NCI-H2196 treated with DMSO at 0.1 percent for 48 hours (cell line): ENCODE data around the gene PPARD.
"Not testable (repeated sequence)": the region's sequence is repeated elsewhere in the genome, so short reads cannot be mapped to it uniquely, and the experiment has no call there.

Experiments used
- DNase-seq: peaks from one replicate; lab custom pipeline; 2025; ENCODE audit not compliant: unreplicated experiment; lab: John Stamatoyannopoulos, UW

The PPARD gene

GRCh38 chr6:35342258-35343091, at the start of gene PPARD:
PPARD (plus strand) TSS chr6:35342558; CDS start chr6:35411088, 68,530 bp downstream.
- DNase-seq, result peak; percentile 90

- DNase-seq, result no peak
These were observed 48.7 kb upstream of the PPARD start for GRCh38 chr6:35293681-35294080.

GRCh38 chr6:35294308-35294945, 47.9 kb upstream of the PPARD start:
- DNase-seq, result peak; percentile 7

GRCh38 chr6:35295036-35295435, 47.3 kb upstream of the PPARD start:
- no peak for DNase-seq

- no peak for DNase-seq
These were observed 46.6 kb upstream of the PPARD start for GRCh38 chr6:35295521-35296315.

- DNase-seq, result no peak
These were observed 45.3 kb upstream of the PPARD start for GRCh38 chr6:35296931-35297600.

GRCh38 chr6:35297601-35298481, 44.5 kb upstream of the PPARD start, which contains the start of gene DEF6:
DEF6 (plus strand) TSS chr6:35297818; CDS start chr6:35297857, 39 bp downstream.
- DNase-seq, result peak; percentile 87

- DNase-seq, result no peak
These were observed 43.7 kb upstream of the PPARD start for GRCh38 chr6:35298625-35299140.

GRCh38 chr6:35299674-35300073, 42.7 kb upstream of the PPARD start:
- DNase-seq, result no peak

GRCh38 chr6:35300848-35301247, 41.5 kb upstream of the PPARD start:
- no peak for DNase-seq

GRCh38 chr6:35302604-35303241, 39.6 kb upstream of the PPARD start:
- DNase-seq, result no peak

GRCh38 chr6:35304299-35304698, 38.1 kb upstream of the PPARD start:
- no peak for DNase-seq

- DNase-seq, result no peak
These were observed 37.2 kb upstream of the PPARD start for GRCh38 chr6:35305117-35305516.

GRCh38 chr6:35307138-35307537, 35.2 kb upstream of the PPARD start:
- DNase-seq, result not testable (repeated sequence)

GRCh38 chr6:35308543-35308942, 33.8 kb upstream of the PPARD start:
- not testable (repeated sequence) for DNase-seq

GRCh38 chr6:35309611-35310264, 32.6 kb upstream of the PPARD start:
- no peak for DNase-seq

GRCh38 chr6:35310265-35310831, 32.0 kb upstream of the PPARD start:
- no peak for DNase-seq

GRCh38 chr6:35311390-35312075, 30.8 kb upstream of the PPARD start:
- no peak for DNase-seq
